ENCODE data around the gene LDLRAD4.
A peak's percentile ranks its signal among the peaks of the same experiment; 100 is the strongest.
"Not testable (repeated sequence)": the region's sequence is repeated elsewhere in the genome, so short reads cannot be mapped to it uniquely, and the experiment has no call there.

LDLRAD4 gene

GRCh38 chr18:13455960-13456481 lies 237.5 kb downstream of the LDLRAD4 start:
- DNase-seq (ENCODE audit: low read depth in 1 of 2, low spot score in 1 of 2): no peak

- DNase-seq (ENCODE audit: low read depth in 1 of 2, low spot score in 1 of 2): no peak
Observed at GRCh38 chr18:13456736-13457271, 238.2 kb downstream of the LDLRAD4 start.

GRCh38 chr18:13457327-13457726 lies 238.8 kb downstream of the LDLRAD4 start:
- no peak for DNase-seq (ENCODE audit: low read depth in 1 of 2, low spot score in 1 of 2)

GRCh38 chr18:13460946-13461345 lies 242.4 kb downstream of the LDLRAD4 start:
- no peak for DNase-seq (ENCODE audit: low read depth in 1 of 2, low spot score in 1 of 2)

- no peak for DNase-seq (ENCODE audit: low read depth in 1 of 2, low spot score in 1 of 2)
Observed at GRCh38 chr18:13461469-13461868, 242.9 kb downstream of the LDLRAD4 start.

GRCh38 chr18:13461936-13462335 lies 243.4 kb downstream of the LDLRAD4 start:
- no peak for DNase-seq (ENCODE audit: low read depth in 1 of 2, low spot score in 1 of 2)

- no peak for DNase-seq (ENCODE audit: low read depth in 1 of 2, low spot score in 1 of 2)
Observed at GRCh38 chr18:13462686-13463085, 244.1 kb downstream of the LDLRAD4 start.

- DNase-seq (ENCODE audit: low read depth in 1 of 2, low spot score in 1 of 2): no peak
Observed at GRCh38 chr18:13463526-13464210, 245.1 kb downstream of the LDLRAD4 start.

GRCh38 chr18:13464432-13465123 lies 246.0 kb downstream of the LDLRAD4 start:
- DNase-seq (ENCODE audit: low read depth in 1 of 2, low spot score in 1 of 2): peak; percentile 34 to 46

- DNase-seq (ENCODE audit: low read depth in 1 of 2, low spot score in 1 of 2): no peak
Observed at GRCh38 chr18:13465124-13465446, 246.5 kb downstream of the LDLRAD4 start.

GRCh38 chr18:13465476-13465875 lies 246.9 kb downstream of the LDLRAD4 start:
- no peak for DNase-seq (ENCODE audit: low read depth in 1 of 2, low spot score in 1 of 2)

- DNase-seq (ENCODE audit: low read depth in 1 of 2, low spot score in 1 of 2): no peak
Observed at GRCh38 chr18:13470516-13471197, 252.1 kb downstream of the LDLRAD4 start.

GRCh38 chr18:13471198-13471845 lies 252.8 kb downstream of the LDLRAD4 start:
- DNase-seq (ENCODE audit: low read depth in 1 of 2, low spot score in 1 of 2): no peak

GRCh38 chr18:13471971-13472628 lies 253.5 kb downstream of the LDLRAD4 start:
- no peak for DNase-seq (ENCODE audit: low read depth in 1 of 2, low spot score in 1 of 2)

- no peak for DNase-seq (ENCODE audit: low read depth in 1 of 2, low spot score in 1 of 2)
Observed at GRCh38 chr18:13473751-13474150, 255.2 kb downstream of the LDLRAD4 start.

GRCh38 chr18:13474336-13474735 lies 255.8 kb downstream of the LDLRAD4 start:
- DNase-seq (ENCODE audit: low read depth in 1 of 2, low spot score in 1 of 2): no peak

- no peak for DNase-seq (ENCODE audit: low read depth in 1 of 2, low spot score in 1 of 2)
Observed at GRCh38 chr18:13474907-13475545, 256.5 kb downstream of the LDLRAD4 start.

- DNase-seq (ENCODE audit: low read depth in 1 of 2, low spot score in 1 of 2): not testable (repeated sequence)
Observed at GRCh38 chr18:13476312-13476711, 257.8 kb downstream of the LDLRAD4 start.

- no peak for DNase-seq (ENCODE audit: low read depth in 1 of 2, low spot score in 1 of 2)
Observed at GRCh38 chr18:13477147-13477683, 258.7 kb downstream of the LDLRAD4 start.
